Measurements from ENCODE around the gene MAFB.

The MAFB gene

GRCh38 chr20:40681165-40681564, 7.9 kb downstream of the MAFB start:
- DNase-seq, result no peak

- DNase-seq, result no peak
Measured at GRCh38 chr20:40680161-40680959, 8.7 kb downstream of the MAFB start.

GRCh38 chr20:40679184-40679583, 9.9 kb downstream of the MAFB start:
- no peak for DNase-seq

- DNase-seq, result no peak
Measured at GRCh38 chr20:40678286-40678875, 10.7 kb downstream of the MAFB start.

- no peak for DNase-seq
Measured at GRCh38 chr20:40677343-40677924, 11.6 kb downstream of the MAFB start.

- no peak for DNase-seq
Measured at GRCh38 chr20:40676491-40677269, 12.4 kb downstream of the MAFB start.

- no peak for DNase-seq
Measured at GRCh38 chr20:40675599-40676221, 13.3 kb downstream of the MAFB start.

GRCh38 chr20:40673442-40673841, 15.6 kb downstream of the MAFB start:
- DNase-seq, result no peak

GRCh38 chr20:40672095-40672494, 16.9 kb downstream of the MAFB start:
- DNase-seq, result no peak

GRCh38 chr20:40670253-40670652, 18.8 kb downstream of the MAFB start:
- DNase-seq, result no peak

GRCh38 chr20:40669692-40670091, 19.3 kb downstream of the MAFB start:
- no peak for DNase-seq

- no peak for DNase-seq
Measured at GRCh38 chr20:40668449-40669228, 20.4 kb downstream of the MAFB start.

GRCh38 chr20:40667503-40667902, 21.5 kb downstream of the MAFB start:
- no peak for DNase-seq

GRCh38 chr20:40666336-40666735, 22.7 kb downstream of the MAFB start:
- no peak for DNase-seq

GRCh38 chr20:40664891-40665290, 24.1 kb downstream of the MAFB start:
- no peak for DNase-seq

GRCh38 chr20:40663991-40664880, 24.8 kb downstream of the MAFB start:
- no peak for DNase-seq

GRCh38 chr20:40663304-40663790, 25.7 kb downstream of the MAFB start:
- DNase-seq, result no peak

- DNase-seq, result no peak
Measured at GRCh38 chr20:40659567-40659966, 29.5 kb downstream of the MAFB start.

- no peak for DNase-seq
Measured at GRCh38 chr20:40658509-40658908, 30.5 kb downstream of the MAFB start.

GRCh38 chr20:40657526-40657925, 31.5 kb downstream of the MAFB start:
- DNase-seq, result no peak

GRCh38 chr20:40655451-40655850, 33.6 kb downstream of the MAFB start:
- DNase-seq, result no peak
